HG02852 (cell line): Measurements from ENCODE around the gene CLEC17A.

Experiments
- ATAC-seq: cut with Tn5 transposase; IDR thresholded peaks from one replicate; pipeline ENCODE4 v1.9.1; 2021; ENCODE audit warnings: mild to moderate bottlenecking, moderate library complexity; ENCODE audit not compliant: unreplicated experiment

Gene CLEC17A

DNA sequence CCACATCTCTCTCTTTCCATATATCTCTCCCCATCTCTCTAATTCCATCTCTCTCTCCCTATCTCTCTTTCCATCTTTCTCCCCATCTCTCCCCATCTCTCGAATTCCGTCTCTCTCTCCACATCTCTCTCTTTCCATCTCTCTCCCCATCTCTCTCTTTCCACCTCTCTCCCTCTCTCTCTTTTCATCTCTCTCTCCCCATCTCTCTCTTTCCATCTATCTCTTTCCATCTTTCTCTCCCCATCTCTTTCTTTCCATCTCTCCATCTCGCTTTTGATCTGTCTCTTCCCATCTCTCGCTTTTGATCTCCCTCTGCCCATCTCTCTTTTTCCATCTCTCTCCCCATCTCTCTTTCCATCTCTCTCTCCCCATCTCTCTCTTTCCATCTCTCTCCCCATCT is 66.1 kb downstream of the CLEC17A start:
- ATAC-seq = no peak

DNA sequence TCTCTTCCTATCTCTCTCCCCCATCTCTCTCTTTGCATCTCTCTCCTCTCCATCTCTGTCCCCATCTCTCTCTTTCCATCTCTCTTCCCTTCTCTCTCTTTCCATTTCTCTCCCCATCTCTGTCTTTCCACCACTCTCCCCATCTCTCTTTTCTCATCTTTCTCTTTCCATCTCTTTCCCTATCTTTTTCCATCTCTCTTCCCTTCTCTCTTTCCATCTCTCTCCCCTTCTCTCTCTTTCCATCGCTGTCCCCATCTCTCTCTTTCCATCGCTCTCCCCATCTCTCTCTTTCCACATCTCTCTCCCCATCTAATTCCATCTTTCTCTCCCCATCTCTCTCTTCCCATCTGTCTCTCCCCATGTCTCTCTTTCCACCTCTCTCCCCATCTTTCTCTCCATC is 67.3 kb downstream of the CLEC17A start:
- no peak for ATAC-seq

DNA sequence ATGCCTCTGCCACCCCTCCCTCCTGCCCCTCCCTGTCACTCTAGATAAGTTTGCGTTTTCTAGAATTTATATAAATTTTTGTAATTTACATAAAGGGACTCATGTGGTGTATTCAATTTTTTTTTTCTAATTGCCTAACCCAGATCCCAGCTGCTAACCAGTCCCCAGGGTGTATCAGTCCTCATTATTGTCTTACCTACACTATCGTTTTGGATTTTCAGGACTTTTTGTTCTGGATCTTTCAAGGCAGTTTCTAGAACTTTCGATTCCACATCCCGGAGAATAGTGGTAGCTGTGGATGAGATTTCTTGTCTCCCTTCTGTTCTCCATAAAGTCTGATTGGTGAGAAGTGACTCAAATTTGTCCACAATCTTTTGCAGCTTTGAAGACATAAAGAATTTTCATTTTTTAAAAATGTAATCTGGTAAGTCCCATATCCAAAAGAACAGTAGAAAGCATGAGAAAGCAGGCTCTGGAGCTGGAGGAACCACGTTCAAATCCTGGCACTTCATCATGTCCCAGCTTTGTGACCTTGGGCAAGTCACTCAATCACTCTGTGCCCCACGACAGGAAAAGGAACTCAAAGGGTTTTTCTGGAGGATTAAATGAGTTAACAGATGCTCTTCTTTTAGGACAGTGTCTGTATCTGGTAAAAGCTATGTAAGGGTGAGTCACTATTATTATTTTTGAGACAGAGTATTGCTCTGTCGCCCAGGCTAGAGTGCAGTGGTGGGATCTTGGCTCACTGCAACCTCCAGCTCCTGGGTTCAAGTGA is 72.1 kb downstream of the CLEC17A start:
- no peak for ATAC-seq

DNA sequence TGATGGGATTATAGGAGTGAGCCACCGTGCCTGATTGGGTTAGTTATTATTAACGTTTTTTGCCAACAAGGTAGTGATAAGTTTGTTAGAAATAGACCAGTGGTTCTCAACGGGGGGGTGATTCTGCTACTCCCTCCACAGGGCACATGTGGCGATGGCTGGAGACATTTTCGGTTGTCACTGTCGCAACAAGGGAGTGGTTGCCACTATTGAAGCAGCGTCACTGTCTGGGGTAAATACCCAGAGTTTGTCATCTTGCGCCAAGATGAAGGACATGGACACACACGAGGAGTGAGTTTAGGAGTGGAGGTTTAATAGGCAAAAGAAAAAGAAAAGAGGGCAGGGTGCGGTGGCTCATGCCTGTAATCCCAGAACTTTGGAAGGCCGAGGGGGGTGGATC is 72.8 kb downstream of the CLEC17A start:
- ATAC-seq = no peak

DNA sequence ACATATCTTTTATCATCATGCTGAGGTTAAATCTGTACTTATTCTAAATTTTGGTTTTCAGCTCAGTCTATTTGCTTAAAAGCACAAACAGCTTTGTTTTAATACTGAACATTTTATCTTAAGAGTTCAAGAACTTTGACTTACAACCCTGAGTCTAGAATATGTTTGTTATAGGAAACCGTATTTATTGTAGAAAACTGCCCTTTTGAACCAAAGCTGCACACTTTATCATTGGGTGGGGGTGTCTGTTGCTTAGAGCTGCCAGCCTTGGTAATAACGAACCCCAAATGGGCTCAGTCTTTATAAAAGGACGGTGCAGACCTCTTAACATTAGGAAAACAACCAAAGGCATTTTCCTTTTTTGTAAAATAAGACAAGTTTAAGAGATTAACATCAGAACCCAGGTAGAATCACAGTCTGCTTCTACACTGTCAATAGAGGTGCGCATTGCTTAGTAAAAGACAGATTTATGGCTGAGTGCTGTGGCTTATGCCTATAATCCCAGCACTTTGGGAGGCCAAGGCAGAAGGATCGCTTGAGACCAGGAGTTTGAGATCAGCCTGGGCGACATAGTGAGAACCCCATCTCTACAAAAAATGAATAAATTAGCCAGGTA is 77.1 kb downstream of the CLEC17A start:
- no peak for ATAC-seq

DNA sequence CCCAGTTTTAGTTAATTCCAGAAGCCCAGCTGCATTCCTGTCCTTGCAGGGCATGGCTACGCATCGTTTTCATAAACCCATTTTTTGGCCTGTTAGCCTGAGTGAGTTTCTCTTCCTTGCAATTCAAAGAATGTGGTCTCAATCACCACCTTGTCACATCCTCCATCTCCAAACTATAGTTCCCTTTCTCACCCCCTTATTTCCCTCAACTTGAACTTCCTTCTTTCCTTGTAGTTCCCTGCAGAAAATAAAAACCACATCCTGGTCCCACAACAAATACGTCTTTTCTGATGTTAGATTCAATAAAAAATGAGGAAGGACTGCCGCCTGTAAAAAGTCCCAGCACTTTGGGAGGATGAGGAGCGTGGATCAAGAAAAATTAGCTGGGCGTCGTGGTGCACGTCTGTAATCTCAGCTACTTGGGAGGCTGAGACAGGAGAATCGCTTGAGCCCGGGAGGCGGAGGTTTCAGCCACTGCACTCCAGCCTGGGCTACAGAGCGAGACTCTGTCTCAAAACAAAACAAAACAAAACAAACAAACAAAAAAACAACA is 78.6 kb downstream of the CLEC17A start:
- ATAC-seq = no peak
